GM12878 (cell line): ENCODE measurements around the gene ABCB4. TPM values are rescaled to one million over a fixed set of nuclear protein-coding genes. Genes with fewer than 3 reads are reported as not detected.

Experiments used
- ATAC-seq: fragments of 200-7000 bp; cut with Tn5 transposase; 3 replicates; pipeline ENCODE4 v1.9.1; 2020; ENCODE audit warnings: mild to moderate bottlenecking, moderate library complexity
- BruUV-seq: library from RNA; stranded (reverse); fragments of 400-500 nt; replicated peaks from 2 replicates; lab custom pipeline; 2021; lab: Mats Ljungman, UMichigan
- CTCF ChIA-PET: fragments of 300-600 bp; sonication (Branson Sonifier 250); formaldehyde crosslinking; extraction: SDS; loops from one replicate; lab custom pipeline; 2021; ENCODE audit warnings: inconsistent platforms; lab: Yijun Ruan, JAX
- POLR2A ChIA-PET: fragments of 350-600 bp; formaldehyde crosslinking; extraction: SDS; loops from one replicate; lab custom pipeline; 2021; ENCODE audit warnings: inconsistent platforms; lab: Charles Lee
- RAD21 ChIA-PET: fragments of 300-600 bp; sonication (Branson Sonifier 250); formaldehyde crosslinking; loops from one replicate; lab custom pipeline; 2023; ENCODE audit warnings: antibody characterized with exemption; ENCODE audit not compliant: unreplicated experiment; lab: Charles Lee
- SMC1A ChIA-PET: fragments of 300-600 bp; sonication (Branson Sonifier 250); formaldehyde crosslinking; loops from one replicate; lab custom pipeline; 2023; ENCODE audit not compliant: unreplicated experiment, uncharacterized antibody; lab: Charles Lee
- DNase-seq: peaks from one replicate; pipeline ENCODE4 v3.0.0-alpha.2; 2011; ENCODE audit warnings: low read depth, low spot score
- FAIRE-seq: peaks from 3 replicates; lab custom pipeline; 2011; peaks lifted over from hg19 to GRCh38; lab: Jason Lieb, UNC
- H2AFZ ChIP-seq: 2 replicates; pipeline ENCODE4 v1.6.0; 2011; ENCODE audit warnings: low read depth, low read length, control low read depth; ENCODE audit not compliant: control insufficient read depth
- H3K27ac ChIP-seq: 2 replicates; pipeline ENCODE4 v1.5.1; 2011; ENCODE audit warnings: control low read depth; ENCODE audit not compliant: control insufficient read depth, insufficient read depth
- H3K27me3 ChIP-seq, 2 experiments: replicated peaks in 1 of 2; 2 replicates each; pipeline versions ENCODE4 v1.6.0 to v1.6.1; 2011; ENCODE audit warnings: low read length in 1 of 2; ENCODE audit not compliant: control insufficient read depth in 2 of 2, insufficient read depth in 2 of 2
- H3K36me3 ChIP-seq, 2 experiments: 2 replicates each; pipeline ENCODE4 v1.5.1; 2011; ENCODE audit warnings: low read length in 1 of 2; ENCODE audit not compliant: control insufficient read depth in 2 of 2, insufficient read depth in 2 of 2
- H3K4me1 ChIP-seq: 2 replicates; pipeline ENCODE4 v1.6.1; 2011; ENCODE audit warnings: mild to moderate bottlenecking, low read length, moderate library complexity, mixed read lengths; ENCODE audit not compliant: control insufficient read depth, insufficient read depth
- H3K4me2 ChIP-seq: 2 replicates; pipeline ENCODE4 v1.6.0; 2011; ENCODE audit warnings: control low read depth; ENCODE audit not compliant: control insufficient read depth, insufficient read depth
- H3K4me3 ChIP-seq: fragments of 200-600 bp; sonication (generic); 2 replicates; pipeline ENCODE4 v1.5.1; 2016
- H3K79me2 ChIP-seq: 2 replicates; pipeline ENCODE4 v1.6.0; 2011; ENCODE audit warnings: low read length; ENCODE audit not compliant: control insufficient read depth, insufficient read depth
- H3K9ac ChIP-seq: 2 replicates; pipeline ENCODE4 v1.8.0; 2011; ENCODE audit warnings: low read length, control low read depth, mixed read lengths; ENCODE audit not compliant: control insufficient read depth, insufficient read depth
- H3K9me3 ChIP-seq: replicated peaks from 3 replicates; pipeline ENCODE4 v1.5.1; 2011; ENCODE audit warnings: mild to moderate bottlenecking, low read length; ENCODE audit not compliant: control insufficient read depth, insufficient read depth
- H4K20me1 ChIP-seq: 2 replicates; pipeline ENCODE4 v1.6.0; 2011; ENCODE audit not compliant: control insufficient read depth, insufficient read depth
- ATF7 ChIP-seq: fragments of 450-650 bp; IDR thresholded peaks from 2 replicates; pipeline ENCODE4 v1.6.1; 2016; ENCODE audit warnings: low read depth, mild to moderate bottlenecking
- CBX5 ChIP-seq: sonication (generic); IDR thresholded peaks from 2 replicates; pipeline ENCODE4 v1.6.1; 2016; ENCODE audit warnings: low read depth, moderate library complexity, mild to moderate bottlenecking, inconsistent platforms
- CEBPB ChIP-seq, 2 experiments: fragments of 150-350 bp in 1 of 2; IDR thresholded peaks; 2 replicates each; pipeline ENCODE4 v1.6.1; 2012 to 2014; ENCODE audit warnings: low read depth in 2 of 2, low read length in 2 of 2, borderline replicate concordance in 1 of 2, inconsistent platforms in 1 of 2
- CTCF ChIP-seq, 3 experiments: IDR thresholded peaks in 2 of 3; conservative IDR thresholded peaks in 1 of 3; 2 replicates each; pipeline ENCODE4 v1.5.1; 2011; ENCODE audit warnings: low read depth in 3 of 3, low read length in 3 of 3, mild to moderate bottlenecking in 3 of 3, control low read depth in 2 of 3, moderate library complexity in 2 of 3, inconsistent platforms in 1 of 3, mixed read lengths in 1 of 3; ENCODE audit not compliant: control insufficient read depth in 2 of 3, insufficient read depth in 1 of 3; ENCODE audit errors: extremely low read depth in 1 of 3
- FOXK2 ChIP-seq: fragments of 450-650 bp; IDR thresholded peaks from 2 replicates; pipeline ENCODE4 v1.6.1; 2017; ENCODE audit warnings: mild to moderate bottlenecking, moderate library complexity
- GABPA ChIP-seq: IDR thresholded peaks from 2 replicates; pipeline ENCODE4 v1.6.1; 2014; ENCODE audit warnings: antibody characterized with exemption, low read depth, mild to moderate bottlenecking, inconsistent platforms
- IKZF1 ChIP-seq: fragments of 450-650 bp; conservative IDR thresholded peaks from 2 replicates; pipeline ENCODE4 v1.6.1; 2017; ENCODE audit warnings: antibody characterized with exemption, mild to moderate bottlenecking
- MEF2A ChIP-seq: IDR thresholded peaks from 2 replicates; pipeline ENCODE4 v1.6.1; 2011; ENCODE audit warnings: low read depth, mild to moderate bottlenecking, low read length, moderate library complexity; ENCODE audit not compliant: insufficient read depth
- MEF2B ChIP-seq: fragments of 450-650 bp; IDR thresholded peaks from 2 replicates; pipeline ENCODE4 v1.6.1; 2018; ENCODE audit warnings: mild to moderate bottlenecking, moderate library complexity; ENCODE audit not compliant: partially characterized antibody, poor library complexity, severe bottlenecking
- NFXL1 ChIP-seq: fragments of 450-650 bp; IDR thresholded peaks from 2 replicates; pipeline ENCODE4 v1.6.1; 2017; ENCODE audit warnings: antibody characterized with exemption, mild to moderate bottlenecking, borderline replicate concordance
- POLR2AphosphoS5 ChIP-seq: IDR thresholded peaks from 2 replicates; pipeline ENCODE4 v1.6.1; 2011; ENCODE audit warnings: mild to moderate bottlenecking, low read length, inconsistent platforms
- RAD21 ChIP-seq: IDR thresholded peaks from 2 replicates; pipeline ENCODE4 v1.6.1; 2011; ENCODE audit warnings: mild to moderate bottlenecking, low read depth, low read length, moderate library complexity; ENCODE audit not compliant: insufficient read depth
- RB1 ChIP-seq: fragments of 450-650 bp; formaldehyde crosslinking; IDR thresholded peaks from 2 replicates; pipeline ENCODE4 v1.6.1; 2017; ENCODE audit warnings: mild to moderate bottlenecking, borderline replicate concordance
- RUNX3 ChIP-seq: IDR thresholded peaks from 2 replicates; pipeline ENCODE4 v1.6.1; 2012; ENCODE audit warnings: low read length, inconsistent platforms
- SMC3 ChIP-seq: IDR thresholded peaks from 2 replicates; pipeline ENCODE4 v1.6.1; 2011; ENCODE audit warnings: low read length, improper control_type of control experiment, borderline replicate concordance
- SREBF1 ChIP-seq: IDR thresholded peaks from 2 replicates; pipeline ENCODE4 v1.6.1; 2012; ENCODE audit warnings: mild to moderate bottlenecking, low read length
- SUPT20H ChIP-seq: IDR thresholded peaks from 2 replicates; pipeline ENCODE4 v1.6.1; 2011; ENCODE audit warnings: low read depth, mild to moderate bottlenecking, low read length, moderate library complexity, borderline replicate concordance; ENCODE audit not compliant: control insufficient read depth
- YY1 ChIP-seq: IDR thresholded peaks from 2 replicates; pipeline ENCODE4 v1.6.1; 2011; ENCODE audit warnings: low read depth, mild to moderate bottlenecking, low read length
- ZNF274 ChIP-seq: IDR thresholded peaks from one replicate; pipeline ENCODE4 v1.8.0; 2011; ENCODE audit not compliant: insufficient read length, insufficient read depth
- WGBS: methylation state at CpG from one replicate; pipeline ENCODE4 v1.1.6; 2016; ENCODE audit warnings: low lambda C conversion rate; ENCODE audit not compliant: insufficient replicate concordance, insufficient coverage; ENCODE audit errors: missing lambda C conversion rate; 5-methylcytosine and 5-hydroxymethylcytosine counted together
- in situ Hi-C: fragments of 300-500 bp; cut with MboI; formaldehyde crosslinking; loops from 9 replicates; pipeline ENCODE4 v1.14.3; 2018; ENCODE audit warnings: mixed read lengths
- intact Hi-C: fragments of 100-400 bp; cut with micrococcal nuclease; formaldehyde crosslinking; loops from one replicate; pipeline ENCODE4 v1.14.2; 2022; ENCODE audit not compliant: unreplicated experiment
- polyA plus RNA-seq, 11 experiments: library from polyadenylated mRNA; depleted of rRNA in 4 of 11; unstranded in 6 of 11; stranded (reverse) in 5 of 11; fragments of >200 nt; fragmentation: Nextera tagmentation in 4 of 11; fragmentation: Illumina TruSeq in 1 of 11; extraction: Ambion mirVana in 4 of 11; extraction: Trizol in 1 of 11; gene quantifications; 1 replicate in 1 of 11; 2 replicates in 10 of 11; pipeline versions ENCODE4 v1.2.1 to v1.2.3, GENCODE V29; 2011 to 2016; ENCODE audit warnings: inconsistent platforms in 2 of 11, missing spikeins in 2 of 11, low read depth in 1 of 11
- total RNA-seq, 4 experiments: library from RNA; depleted of rRNA in 3 of 4; stranded (reverse); fragments of >200 nt in 3 of 4; fragmentation: Illumina TruSeq in 1 of 4; extraction: Trizol in 1 of 4; gene quantifications; 2 replicates each; pipeline versions ENCODE4 v1.2.1 to v1.2.3, GENCODE V29; 2013 to 2021
- TF ChIP-seq, protein P1 (sequence below): fragments of 450-650 bp; IDR thresholded peaks from 2 replicates; pipeline ENCODE4 v1.6.1; 2017; ENCODE audit warnings: mild to moderate bottlenecking

Gene ABCB4
- total and polyA plus RNA-seq, 10 of the 15 experiments (the other 5 are each of a cell fraction or from before 2014, with no cell fraction given), result 1.9 to 8.3 (median 4.4) TPM

GRCh38 chr7:87416682-87417587 is 58.5 kb downstream of the ABCB4 start:
- SMC1A ChIA-PET, result interaction anchor here (0.7 to 11.1 kb wide), 32 partner anchors 11 to 501 kb away, joined by 3 to 260 read pairs (median 5); partner anchors contain the start of genes ABCB1 and CROT
- H3K4me2 ChIP-seq, result no peak overlapping the region
- intact Hi-C loops, result loop anchor here (1.0 to 5.0 kb wide), 6 partner anchors 50 to 490 kb away; partner anchors contain the start of genes ABCB4 and DMTF1
- no peak overlapping the region for H3K27ac ChIP-seq
- WGBS, result 55% methylated on average over 5 of the region's 5 CpGs
- H4K20me1 ChIP-seq, result no peaks in the 10 kb centered on the region
- BruUV-seq, result no TSS peak
- in situ Hi-C loops, result loop anchor here (25.0 kb wide), 1 partner anchor 480 kb away; no protein-coding TSS in a partner anchor
- no peaks in the 10 kb centered on the region for H3K79me2 ChIP-seq
- H2AFZ ChIP-seq, result no peak overlapping the region
- H3K36me3 ChIP-seq, result no peaks in the 10 kb centered on the region; a peak in 1 of 4 replicates
- POLR2A ChIA-PET, result interaction anchor here (0.6 kb wide), 1 partner anchor 191 kb away, joined by 3 read pairs; no protein-coding TSS in a partner anchor
- H3K27me3 ChIP-seq, result no peaks in the 10 kb centered on the region
- no peaks in the 10 kb centered on the region for H3K4me1 ChIP-seq
- ATAC-seq (peak; percentile 96), FAIRE-seq (no peak), DNase-seq (peak; percentile 44)
- RAD21 ChIA-PET, result interaction anchor here (0.7 to 7.2 kb wide), 18 partner anchors 10 to 268 kb away, joined by 3 to 109 read pairs (median 4); partner anchors contain the start of genes ABCB1 and CROT
- H3K9me3 ChIP-seq, result no peaks in the 10 kb centered on the region
- H3K4me3 ChIP-seq, result no peak overlapping the region
- H3K9ac ChIP-seq, result no peak overlapping the region
- CTCF ChIA-PET, result interaction anchor here (0.6 to 11.2 kb wide), 54 partner anchors 7 to 507 kb away, joined by 3 to 296 read pairs (median 4); partner anchors contain the start of genes ABCB1 and CROT
- TF ChIP-seq POLR2AphosphoS5 (no peak), FOXK2 (no peak), NFXL1 (no peak), SMC3 (peak; percentile 92), SREBF1 (no peak), ATF7 (no peak), RUNX3 (peak; percentile 69), MEF2B (no peak), SUPT20H (no peak), CEBPB (IDR thresholded peaks at IDR 0.05; ENCODE audit: borderline replicate concordance in 1 of 2, low read depth in 2 of 2, low read length in 2 of 2) (no peak), RB1 (no peak), GABPA (no peak), YY1 (peak; percentile 53; the same call in 1 of the 2 replicates), CTCF (IDR thresholded peaks at IDR 0.05 in 2 of 3, conservative IDR thresholded peaks at IDR 0.05 in 1 of 3; ENCODE audit: control insufficient read depth in 2 of 3, extremely low read depth in 1 of 3, insufficient read depth in 1 of 3, low read depth in 3 of 3, low read length in 3 of 3) (peak; percentile 55 to 82 (median 61)), IKZF1 (no peak), ZNF274 (no peak), CBX5 (no peak), RAD21 (peak; percentile 90), MEF2A (0 out of 2 replicates have a peak, but pooled peaks have one; percentile 46)
- TF ChIP-seq, protein P1, sequence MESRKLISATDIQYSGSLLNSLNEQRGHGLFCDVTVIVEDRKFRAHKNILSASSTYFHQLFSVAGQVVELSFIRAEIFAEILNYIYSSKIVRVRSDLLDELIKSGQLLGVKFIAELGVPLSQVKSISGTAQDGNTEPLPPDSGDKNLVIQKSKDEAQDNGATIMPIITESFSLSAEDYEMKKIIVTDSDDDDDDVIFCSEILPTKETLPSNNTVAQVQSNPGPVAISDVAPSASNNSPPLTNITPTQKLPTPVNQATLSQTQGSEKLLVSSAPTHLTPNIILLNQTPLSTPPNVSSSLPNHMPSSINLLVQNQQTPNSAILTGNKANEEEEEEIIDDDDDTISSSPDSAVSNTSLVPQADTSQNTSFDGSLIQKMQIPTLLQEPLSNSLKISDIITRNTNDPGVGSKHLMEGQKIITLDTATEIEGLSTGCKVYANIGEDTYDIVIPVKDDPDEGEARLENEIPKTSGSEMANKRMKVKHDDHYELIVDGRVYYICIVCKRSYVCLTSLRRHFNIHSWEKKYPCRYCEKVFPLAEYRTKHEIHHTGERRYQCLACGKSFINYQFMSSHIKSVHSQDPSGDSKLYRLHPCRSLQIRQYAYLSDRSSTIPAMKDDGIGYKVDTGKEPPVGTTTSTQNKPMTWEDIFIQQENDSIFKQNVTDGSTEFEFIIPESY, result no peak
